Esophagus squamous epithelium (tissue), 5 donors: Measurements from ENCODE around the gene TBCK. TPM values are rescaled to one million over a fixed set of nuclear protein-coding genes. Genes with fewer than 3 reads are reported as not detected.
A peak's percentile ranks its signal among the peaks of the same experiment; 100 is the strongest.

ENCODE experiments used
- DNase-seq: peaks from one replicate; lab custom pipeline; 2025; lab: John Stamatoyannopoulos, UW
- H3K27ac ChIP-seq, 4 donors: fragments of 200-600 bp; sonication (generic); one replicate each; pipeline ENCODE4 v1.5.1; 2016 to 2019; ENCODE audit warnings: mild to moderate bottlenecking in 1 of 4
- H3K27me3 ChIP-seq, 4 donors: fragments of 200-600 bp; sonication (generic); 1 replicate in 3 of 4; 2 replicates in 1 of 4; pipeline versions ENCODE4 v1.5.1 to v1.6.0; 2017 to 2021; ENCODE audit warnings: antibody characterized with exemption in 1 of 4
- H3K36me3 ChIP-seq, 3 donors: fragments of 200-600 bp; sonication (generic); one replicate each; pipeline ENCODE4 v1.5.1; 2016 to 2019
- H3K4me1 ChIP-seq, 3 donors: fragments of 200-600 bp; sonication (generic); one replicate each; pipeline ENCODE4 v1.5.1; 2017 to 2019
- H3K4me3 ChIP-seq, 4 donors: fragments of 200-600 bp; sonication (generic); 1 replicate in 3 of 4; 2 replicates in 1 of 4; pipeline ENCODE4 v1.5.1; 2016 to 2019; ENCODE audit warnings: mild to moderate bottlenecking in 2 of 4, moderate library complexity in 1 of 4
- H3K9me3 ChIP-seq, 3 donors: fragments of 200-600 bp; sonication (generic); one replicate each; pipeline ENCODE4 v1.5.1; 2016 to 2019
- POLR2A ChIP-seq, 4 donors: fragments of 450-650 bp; IDR thresholded peaks; one replicate each; pipeline ENCODE4 v1.6.1; 2017; ENCODE audit warnings: antibody characterized with exemption in 4 of 4, mild to moderate bottlenecking in 4 of 4, moderate library complexity in 3 of 4
- whole genome bisulfite sequencing, 2 donors: methylation state at CpG; one replicate each; pipeline ENCODE4 v1.1.5; 2018; 5-methylcytosine and 5-hydroxymethylcytosine counted together
- intact Hi-C: fragments of 100-400 bp; cut with DNase I; formaldehyde crosslinking; loops from one replicate; pipeline ENCODE4 v1.15.0; 2022
- total RNA-seq, 4 donors: library from RNA; depleted of rRNA; stranded (reverse); fragments of >200 nt; gene quantifications; one replicate each; pipeline ENCODE4 v1.1.0, GENCODE V29; 2016
- TF ChIP-seq, protein P1 (sequence below), 6 experiments: fragments of 450-650 bp in 4 of 6; fragments of 200-600 bp in 2 of 6; sonication (generic) in 2 of 6; IDR thresholded peaks; one replicate each; pipeline ENCODE4 v1.5.1; 2016 to 2019; ENCODE audit warnings: antibody characterized with exemption in 6 of 6, mild to moderate bottlenecking in 4 of 6, moderate library complexity in 4 of 6
- donor health status: DM: yes; HTN: yes; CAD: no.

TBCK gene
- total RNA-seq, 4 donors from 2014 or later: 14.2 to 29.8 (median 16.9) TPM

- DNase-seq: no peak
Observed at GRCh38 chr4:106266201-106266600, 49.8 kb downstream of the TBCK start.

DNA sequence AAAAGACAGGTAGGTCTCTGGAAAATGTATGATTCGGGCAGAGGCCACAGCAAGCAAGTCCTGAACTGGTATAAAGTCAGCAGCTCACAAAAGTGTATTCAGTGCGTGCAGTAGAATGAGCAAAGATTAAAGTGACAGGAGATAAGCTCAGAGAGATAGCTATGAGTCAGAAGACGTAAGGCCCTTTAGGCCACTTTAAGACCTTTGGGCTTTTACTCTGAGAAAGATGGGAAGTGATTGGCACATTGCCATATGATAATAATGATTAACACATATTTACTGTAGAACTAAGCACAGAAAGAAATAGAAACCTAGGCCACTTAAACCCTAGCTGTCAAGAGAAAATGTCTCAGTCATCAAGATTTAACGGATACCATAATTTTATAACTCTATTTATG is 51.7 kb downstream of the TBCK start:
- no peak overlapping the region for H3K27ac ChIP-seq
- TF ChIP-seq, protein P1, sequence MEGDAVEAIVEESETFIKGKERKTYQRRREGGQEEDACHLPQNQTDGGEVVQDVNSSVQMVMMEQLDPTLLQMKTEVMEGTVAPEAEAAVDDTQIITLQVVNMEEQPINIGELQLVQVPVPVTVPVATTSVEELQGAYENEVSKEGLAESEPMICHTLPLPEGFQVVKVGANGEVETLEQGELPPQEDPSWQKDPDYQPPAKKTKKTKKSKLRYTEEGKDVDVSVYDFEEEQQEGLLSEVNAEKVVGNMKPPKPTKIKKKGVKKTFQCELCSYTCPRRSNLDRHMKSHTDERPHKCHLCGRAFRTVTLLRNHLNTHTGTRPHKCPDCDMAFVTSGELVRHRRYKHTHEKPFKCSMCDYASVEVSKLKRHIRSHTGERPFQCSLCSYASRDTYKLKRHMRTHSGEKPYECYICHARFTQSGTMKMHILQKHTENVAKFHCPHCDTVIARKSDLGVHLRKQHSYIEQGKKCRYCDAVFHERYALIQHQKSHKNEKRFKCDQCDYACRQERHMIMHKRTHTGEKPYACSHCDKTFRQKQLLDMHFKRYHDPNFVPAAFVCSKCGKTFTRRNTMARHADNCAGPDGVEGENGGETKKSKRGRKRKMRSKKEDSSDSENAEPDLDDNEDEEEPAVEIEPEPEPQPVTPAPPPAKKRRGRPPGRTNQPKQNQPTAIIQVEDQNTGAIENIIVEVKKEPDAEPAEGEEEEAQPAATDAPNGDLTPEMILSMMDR (IDR thresholded peaks at IDR 0.05): no peak
- TF ChIP-seq POLR2A (IDR thresholded peaks at IDR 0.05): no peak
- WGBS, 2 donors: 40 to 73% methylated on average over 4 of the region's 4 CpGs
- DNase-seq: no peak
- no peaks in the 10 kb centered on the region for H3K27me3 ChIP-seq
- no peaks in the 10 kb centered on the region for H3K4me1 ChIP-seq
- H3K9me3 ChIP-seq: no peaks in the 10 kb centered on the region
- intact Hi-C loops: no loop called here
- H3K4me3 ChIP-seq: no peak overlapping the region
- H3K36me3 ChIP-seq: no peaks in the 10 kb centered on the region

More at GRCh38 chr4:106266201-106266600, 49.8 kb downstream of the TBCK start:
- Histone ChIP-seq H3K36me3 (no peaks in the 10 kb centered on the region), H3K27me3 (no peaks in the 10 kb centered on the region), H3K4me1 (no peaks in the 10 kb centered on the region), H3K9me3 (no peaks in the 10 kb centered on the region), H3K27ac (no peak overlapping the region), H3K4me3 (no peak overlapping the region)
- TF ChIP-seq, protein P1 (IDR thresholded peaks at IDR 0.05): peak in 2 of 6 experiments; percentile 11 to 59
- no peak for TF ChIP-seq POLR2A (IDR thresholded peaks at IDR 0.05)
- intact Hi-C loops: no loop called here

GRCh38 chr4:106263594-106264330 is 52.2 kb downstream of the TBCK start:
- H3K27ac ChIP-seq: no peak overlapping the region
- H3K9me3 ChIP-seq: no peaks in the 10 kb centered on the region
- no peaks in the 10 kb centered on the region for H3K4me1 ChIP-seq
- H3K36me3 ChIP-seq: no peaks in the 10 kb centered on the region
- intact Hi-C loops: no loop called here
- DNase-seq: no peak
- H3K27me3 ChIP-seq: no peaks in the 10 kb centered on the region
- H3K4me3 ChIP-seq: no peak overlapping the region
- WGBS, 2 donors: 94% methylated on average over 2 of the region's 2 CpGs
- TF ChIP-seq POLR2A (IDR thresholded peaks at IDR 0.05): no peak
- TF ChIP-seq, protein P1 (IDR thresholded peaks at IDR 0.05): no peak

DNA sequence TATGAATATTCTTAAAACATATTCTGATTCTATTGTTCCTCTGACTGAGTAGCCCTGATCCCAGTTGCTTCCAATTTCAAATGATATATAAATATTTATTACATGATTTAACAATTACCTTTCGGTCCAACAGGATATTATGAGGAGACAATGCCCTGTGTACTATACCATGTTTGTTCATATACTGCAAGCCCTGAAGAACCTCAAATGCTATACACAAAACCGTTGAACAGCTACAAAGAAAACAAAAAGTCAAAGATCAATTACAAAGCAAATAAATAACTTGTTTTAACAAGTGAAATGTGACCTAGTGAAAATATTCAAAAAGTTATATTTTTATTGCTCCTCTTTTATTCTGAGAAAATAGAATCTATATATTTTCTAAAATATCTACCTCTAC is 54.0 kb downstream of the TBCK start:
- Histone ChIP-seq H3K27ac (no peak overlapping the region), H3K36me3 (no peaks in the 10 kb centered on the region), H3K9me3 (no peaks in the 10 kb centered on the region), H3K27me3 (no peaks in the 10 kb centered on the region), H3K4me1 (no peaks in the 10 kb centered on the region), H3K4me3 (no peak overlapping the region)
- 65 to 73% methylated on average over 2 of the region's 2 CpGs for WGBS, 2 donors
- intact Hi-C loops: no loop called here
- no peak for TF ChIP-seq POLR2A (IDR thresholded peaks at IDR 0.05)
- TF ChIP-seq, protein P1 (IDR thresholded peaks at IDR 0.05): no peak
- no peak for DNase-seq

DNA sequence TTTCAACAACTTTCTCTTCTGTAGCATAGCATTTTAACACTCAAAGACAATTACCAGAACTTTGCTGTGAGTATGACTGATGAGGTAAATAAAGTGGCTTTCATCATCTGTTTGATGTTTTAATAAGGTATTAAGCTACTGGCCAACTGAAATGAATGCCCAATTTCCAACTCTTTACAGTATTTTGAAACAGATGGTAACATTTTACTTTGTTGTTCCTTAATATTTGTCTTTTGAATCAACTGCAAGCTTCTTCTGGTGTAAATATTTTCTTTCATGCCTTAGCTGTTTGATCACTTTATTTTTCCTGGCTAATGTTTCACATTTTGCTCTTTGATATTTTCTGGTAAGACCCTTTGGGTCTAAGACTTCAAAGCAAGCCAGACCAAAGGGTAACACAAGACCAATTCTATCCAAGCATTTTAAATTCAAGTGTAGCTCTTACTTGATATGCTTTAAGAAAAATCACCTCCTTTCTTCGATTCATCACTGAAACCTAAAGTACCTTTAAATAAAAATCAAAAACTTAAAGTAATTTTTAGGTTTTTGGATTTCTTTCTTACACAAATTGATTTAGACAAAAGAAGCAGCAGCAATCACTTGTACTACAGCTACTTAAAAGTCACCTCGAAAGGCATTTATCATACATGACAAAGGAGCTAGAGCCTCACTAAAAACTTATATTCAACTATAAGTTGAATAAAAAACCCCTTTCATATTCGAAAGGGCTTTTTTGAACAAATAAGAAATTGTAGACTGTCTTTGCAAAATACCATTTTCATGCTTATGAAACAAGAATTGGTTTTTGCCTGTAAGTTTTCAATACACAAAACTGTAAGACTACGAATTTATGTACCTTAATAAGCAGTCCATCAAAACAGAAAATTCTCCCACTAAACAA is 57.6 kb downstream of the TBCK start:
- DNase-seq: no peak
- peaks cover 0 to 19% (median 0%) of the 10 kb centered on the region in 3 donors for H3K36me3 ChIP-seq
- TF ChIP-seq, protein P1 (IDR thresholded peaks at IDR 0.05): no peak
- no peak for TF ChIP-seq POLR2A (IDR thresholded peaks at IDR 0.05)
- H3K27ac ChIP-seq: no peak overlapping the region
- no peaks in the 10 kb centered on the region for H3K9me3 ChIP-seq
- H3K4me1 ChIP-seq: no peaks in the 10 kb centered on the region
- WGBS, 2 donors: 78 to 85% methylated on average over 4 of the region's 4 CpGs
- H3K27me3 ChIP-seq: no peaks in the 10 kb centered on the region
- intact Hi-C loops: no loop called here
- no peak overlapping the region for H3K4me3 ChIP-seq
